HAP-1 (cell line): ENCODE data around the gene PTPN18.
A peak's percentile ranks its signal among the peaks of the same experiment; 100 is the strongest.

Experiments used
- DNase-seq, 2 experiments: peaks; one replicate each; pipeline ENCODE4 v3.0.0-alpha.2; 2016 to 2020; ENCODE audit warnings: low spot score in 2 of 2
- H3K27me3 ChIP-seq: fragments of 250-450 bp; sonication (Bioruptor Pico); 2 replicates; pipeline ENCODE4 v1.5.1; 2020; ENCODE audit warnings: low read depth, mild to moderate bottlenecking, moderate library complexity
- H3K36me3 ChIP-seq: fragments of 250-450 bp; sonication (Bioruptor Pico); replicated peaks from 2 replicates; pipeline ENCODE4 v1.5.1; 2020; ENCODE audit warnings: mild to moderate bottlenecking
- H3K4me1 ChIP-seq: fragments of 250-450 bp; sonication (Bioruptor Pico); 2 replicates; pipeline ENCODE4 v1.5.1; 2020; ENCODE audit warnings: mild to moderate bottlenecking
- H3K4me3 ChIP-seq: fragments of 250-450 bp; sonication (Bioruptor Pico); 2 replicates; pipeline ENCODE4 v1.5.1; 2020; ENCODE audit warnings: mild to moderate bottlenecking, moderate library complexity
- H3K9me3 ChIP-seq: fragments of 250-450 bp; sonication (Bioruptor Pico); 2 replicates; pipeline ENCODE4 v1.5.1; 2020; ENCODE audit warnings: mild to moderate bottlenecking, moderate library complexity
- in situ Hi-C: fragments of 300-500 bp; cut with MboI; formaldehyde crosslinking; loops from 3 replicates; pipeline ENCODE4 v1.14.3; 2020; ENCODE audit warnings: low sequenced_read_pairs, inconsistent platforms, mixed read lengths

The PTPN18 gene

GRCh38 chr2:130372833-130373807 lies 17.3 kb downstream of the PTPN18 start:
- in situ Hi-C loops, result loop anchor here (25.0 kb wide), 2 partner anchors 739 to 1114 kb away; partner anchors contain the start of genes MZT2A, PLEKHB2 and TUBA3D
- Histone ChIP-seq H3K4me1 (peaks cover 13% of the 10 kb centered on the region; the same call in 1 of the 2 replicates), H3K27me3 (no peaks in the 10 kb centered on the region), H3K4me3 (peak overlapping the region; percentile 61), H3K36me3 (peaks cover 19% of the 10 kb centered on the region), H3K9me3 (no peaks in the 10 kb centered on the region)
- no peak for DNase-seq

DNA sequence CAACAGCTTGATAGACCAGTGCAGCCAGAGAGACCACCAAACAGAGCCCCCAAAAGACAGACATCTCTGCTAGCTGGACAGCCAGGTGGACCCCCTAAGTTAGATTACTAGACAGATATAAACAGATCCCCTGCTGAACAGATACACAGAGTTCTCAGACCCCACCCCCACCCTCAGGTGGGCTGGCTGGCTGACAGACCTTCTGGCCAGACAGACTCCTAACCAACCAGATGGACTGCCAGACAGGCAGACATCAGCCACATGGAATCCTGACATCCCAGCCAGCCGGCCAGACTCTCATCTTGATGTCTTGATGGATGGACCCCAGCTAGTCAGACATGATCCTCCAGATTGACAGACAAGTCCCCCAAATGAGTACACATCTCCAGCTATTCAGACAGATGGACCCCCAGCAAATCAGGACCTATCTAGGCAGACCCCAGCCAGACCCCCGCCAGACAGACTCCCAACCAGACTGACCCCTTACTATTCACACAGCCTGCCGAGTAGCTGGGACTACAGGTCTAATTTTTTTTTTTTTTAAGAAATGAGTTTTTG lies 18.0 kb downstream of the PTPN18 start:
- in situ Hi-C loops, result loop anchor here (25.0 kb wide), 2 partner anchors 738 to 1113 kb away; partner anchors contain the start of genes MZT2A, PLEKHB2 and TUBA3D

GRCh38 chr2:130374587-130375290 lies 18.9 kb downstream of the PTPN18 start:
- Histone ChIP-seq H3K9me3 (no peaks in the 10 kb centered on the region), H3K36me3 (peaks cover 15% of the 10 kb centered on the region), H3K27me3 (no peaks in the 10 kb centered on the region), H3K4me3 (no peak overlapping the region), H3K4me1 (peaks cover 5% of the 10 kb centered on the region; the same call in 1 of the 2 replicates)
- DNase-seq, result no peak
- in situ Hi-C loops, result loop anchor here (25.0 kb wide), 2 partner anchors 738 to 1113 kb away; partner anchors contain the start of genes MZT2A, PLEKHB2 and TUBA3D

More for the DNA sequence above, 18.0 kb downstream of the PTPN18 start:
- no peak for DNase-seq
- Histone ChIP-seq H3K27me3 (no peaks in the 10 kb centered on the region), H3K9me3 (no peaks in the 10 kb centered on the region), H3K4me3 (no peak overlapping the region), H3K4me1 (peaks cover 13% of the 10 kb centered on the region; the same call in 1 of the 2 replicates), H3K36me3 (peaks cover 15% of the 10 kb centered on the region)

- in situ Hi-C loops, result no loop called here
- H3K36me3 ChIP-seq, result peaks cover 9% of the 10 kb centered on the region
- no peaks in the 10 kb centered on the region for H3K27me3 ChIP-seq
- DNase-seq, result no peak
- no peak overlapping the region for H3K4me3 ChIP-seq
- peaks cover 5% of the 10 kb centered on the region; the same call in 1 of the 2 replicates for H3K4me1 ChIP-seq
- no peaks in the 10 kb centered on the region for H3K9me3 ChIP-seq
These were observed 19.7 kb downstream of the PTPN18 start for GRCh38 chr2:130375291-130376266.

GRCh38 chr2:130376433-130377293 lies 20.8 kb downstream of the PTPN18 start:
- Histone ChIP-seq H3K4me1 (peaks cover 2% of the 10 kb centered on the region; the same call in 1 of the 2 replicates), H3K9me3 (no peaks in the 10 kb centered on the region), H3K36me3 (no peaks in the 10 kb centered on the region), H3K4me3 (no peak overlapping the region), H3K27me3 (no peaks in the 10 kb centered on the region)
- in situ Hi-C loops, result no loop called here
- no peak for DNase-seq

GRCh38 chr2:130377491-130377890 lies 21.6 kb downstream of the PTPN18 start:
- in situ Hi-C loops, result no loop called here
- no peaks in the 10 kb centered on the region for H3K9me3 ChIP-seq
- H3K36me3 ChIP-seq, result no peaks in the 10 kb centered on the region
- no peaks in the 10 kb centered on the region for H3K27me3 ChIP-seq
- H3K4me3 ChIP-seq, result no peak overlapping the region
- no peaks in the 10 kb centered on the region for H3K4me1 ChIP-seq
- DNase-seq, result no peak

GRCh38 chr2:130378206-130378897 lies 22.5 kb downstream of the PTPN18 start:
- no peak for DNase-seq
- Histone ChIP-seq H3K4me1 (no peaks in the 10 kb centered on the region), H3K36me3 (no peaks in the 10 kb centered on the region), H3K4me3 (no peak overlapping the region), H3K9me3 (no peaks in the 10 kb centered on the region), H3K27me3 (no peaks in the 10 kb centered on the region)
- in situ Hi-C loops, result no loop called here

DNA sequence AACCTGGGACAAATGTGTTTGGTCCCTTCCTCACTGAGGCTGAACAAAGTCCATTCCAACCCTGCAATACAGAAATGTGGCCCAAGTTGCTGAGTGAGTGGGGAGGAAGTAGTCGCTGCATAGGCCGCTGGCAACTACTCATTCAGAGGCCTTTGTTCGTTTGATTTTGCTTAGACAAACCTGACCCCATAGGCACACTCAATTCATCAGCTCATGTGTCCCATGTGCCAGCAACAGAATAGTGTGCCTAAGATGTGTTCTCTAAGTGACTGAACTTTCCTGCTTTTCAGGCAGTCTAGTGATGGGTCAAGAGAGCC lies 23.0 kb downstream of the PTPN18 start:
- no peaks in the 10 kb centered on the region for H3K4me1 ChIP-seq
- no peaks in the 10 kb centered on the region for H3K9me3 ChIP-seq
- in situ Hi-C loops, result no loop called here
- no peaks in the 10 kb centered on the region for H3K27me3 ChIP-seq
- H3K4me3 ChIP-seq, result no peak overlapping the region
- no peaks in the 10 kb centered on the region for H3K36me3 ChIP-seq
- DNase-seq, result no peak

DNA sequence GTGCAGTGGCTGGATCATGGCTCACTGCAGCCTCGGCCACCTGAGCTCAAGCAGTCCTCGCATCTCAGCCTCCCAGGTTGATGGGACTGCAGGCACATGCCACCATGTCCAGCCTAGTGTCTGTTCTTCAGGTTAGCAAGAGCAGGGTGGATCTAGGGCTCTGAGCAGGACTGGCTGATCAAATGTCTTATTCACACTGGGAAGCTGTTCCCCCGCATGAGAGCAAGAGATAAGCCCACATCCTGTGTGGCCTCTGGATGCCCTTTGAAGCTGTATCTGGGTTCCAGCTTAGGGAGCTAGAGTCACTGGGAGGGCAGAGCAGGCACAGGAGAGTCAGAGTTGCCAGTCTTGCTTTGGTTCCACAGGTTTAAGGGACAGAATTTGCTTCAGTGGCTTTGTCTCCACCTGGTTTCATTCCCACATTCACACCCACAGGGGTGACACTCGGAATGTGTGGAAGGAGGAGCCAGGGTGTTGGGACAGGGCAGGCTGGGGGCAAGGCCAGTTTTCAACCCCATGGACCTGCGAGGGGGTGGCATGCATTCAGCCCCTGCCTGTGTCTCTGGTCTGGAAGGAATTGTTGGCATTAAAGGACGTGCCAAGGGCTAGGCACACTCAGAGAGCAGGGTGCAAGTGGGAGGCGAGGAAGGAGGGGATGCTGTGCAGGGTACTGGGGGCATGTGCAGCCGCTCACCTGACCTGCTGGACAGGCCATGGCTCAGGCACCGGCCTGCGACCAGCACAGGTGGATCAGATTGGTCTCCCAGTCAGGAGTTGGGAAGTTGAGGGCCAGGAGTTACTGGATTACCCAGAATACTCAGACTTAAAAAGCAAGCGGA lies 24.5 kb downstream of the PTPN18 start:
- Histone ChIP-seq H3K4me3 (no peak overlapping the region), H3K27me3 (no peaks in the 10 kb centered on the region), H3K4me1 (no peaks in the 10 kb centered on the region), H3K36me3 (no peaks in the 10 kb centered on the region), H3K9me3 (no peaks in the 10 kb centered on the region)
- in situ Hi-C loops, result no loop called here
- no peak for DNase-seq

DNA sequence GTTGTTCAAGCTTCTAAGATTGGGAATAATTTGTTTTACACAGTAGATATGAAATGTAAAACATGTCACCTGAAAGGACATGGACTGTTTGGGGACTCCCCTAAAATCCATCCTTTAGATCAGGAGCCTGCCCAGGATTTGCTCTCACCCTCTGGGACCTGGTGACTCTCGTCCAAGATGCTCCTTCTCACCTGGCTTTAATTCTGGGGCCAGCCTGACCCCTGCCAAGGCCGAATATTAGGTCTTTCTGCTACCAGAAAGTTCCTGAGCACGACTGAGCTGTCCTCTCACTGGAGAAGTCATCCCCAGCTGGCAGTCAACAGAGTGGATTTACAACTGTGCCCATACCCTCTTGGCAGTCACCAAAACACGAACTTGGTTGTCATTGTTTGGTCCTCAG lies 25.3 kb downstream of the PTPN18 start:
- no peaks in the 10 kb centered on the region for H3K9me3 ChIP-seq
- H3K36me3 ChIP-seq, result no peaks in the 10 kb centered on the region
- in situ Hi-C loops, result no loop called here
- no peaks in the 10 kb centered on the region for H3K27me3 ChIP-seq
- H3K4me3 ChIP-seq, result no peak overlapping the region
- no peaks in the 10 kb centered on the region for H3K4me1 ChIP-seq
- no peak for DNase-seq

DNA sequence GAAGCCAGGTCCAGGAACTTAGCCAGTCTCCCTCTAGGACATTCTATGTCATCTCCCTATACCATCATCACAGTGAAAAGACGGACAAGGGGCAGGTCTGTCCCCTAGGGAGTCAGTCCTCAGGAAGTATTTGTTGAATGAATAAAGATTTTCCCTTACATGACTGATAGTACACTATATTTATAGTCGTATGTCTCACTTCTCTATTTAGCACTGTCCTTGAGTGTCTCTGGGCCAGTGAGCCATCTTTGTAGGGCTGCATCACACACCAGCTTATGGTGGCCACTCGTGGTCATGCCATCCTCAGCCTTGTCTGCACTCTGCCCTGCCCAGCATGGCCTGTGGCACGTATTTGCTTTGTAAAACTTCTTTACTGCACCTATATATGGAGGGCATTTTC lies 25.8 kb downstream of the PTPN18 start:
- H3K4me3 ChIP-seq, result no peak overlapping the region

More for the DNA sequence above, 25.8 kb downstream of the PTPN18 start:
- Histone ChIP-seq H3K27me3 (no peaks in the 10 kb centered on the region), H3K36me3 (no peaks in the 10 kb centered on the region), H3K4me1 (no peaks in the 10 kb centered on the region), H3K9me3 (no peaks in the 10 kb centered on the region)
- in situ Hi-C loops, result no loop called here
- no peak for DNase-seq
